ENCODE results near the gene UQCC5. TPM values are rescaled to one million over a fixed set of nuclear protein-coding genes. Genes with fewer than 3 reads are reported as not detected.

The UQCC5 gene
- total RNA-seq, 1 experiment from 2014 or later, result 45.8 TPM

DNA sequence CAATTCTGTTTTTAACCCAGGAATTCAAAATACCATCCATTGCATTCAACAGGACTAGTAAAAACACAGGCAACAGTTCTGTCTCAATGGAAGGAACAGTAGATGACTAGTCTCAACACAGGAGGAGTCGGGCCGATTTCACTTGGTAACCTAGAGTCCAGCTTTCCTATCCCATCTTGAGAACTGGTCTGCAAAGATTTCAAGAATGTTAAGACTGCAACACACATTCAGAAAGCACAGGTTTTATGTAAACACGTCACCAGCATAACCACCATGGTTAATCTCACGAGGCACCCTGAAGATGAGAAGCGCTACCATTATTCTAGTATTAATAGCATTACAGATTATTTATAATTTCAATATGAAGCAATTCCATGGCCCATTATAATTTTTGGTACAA is 22.0 kb downstream of the UQCC5 start:
- H3K18ac ChIP-seq (ENCODE audit: insufficient read length, low read depth, low read length), result no peak overlapping the region
- H2BK5ac ChIP-seq (ENCODE audit: insufficient read length, low read length), result no peak overlapping the region
- no peak overlapping the region for H3T11ph ChIP-seq (ENCODE audit: low read length)
- H2BK15ac ChIP-seq (ENCODE audit: low read depth, low read length), result no peak overlapping the region
- no peak overlapping the region for H4K8ac ChIP-seq (replicated peaks; ENCODE audit: insufficient read length, low read depth, low read length)
- no peaks in the 10 kb centered on the region for H3K79me2 ChIP-seq (ENCODE audit: insufficient read depth, low read length)
- no peak overlapping the region for H2AFZ ChIP-seq (ENCODE audit: low read length)
- H3K56ac ChIP-seq (ENCODE audit: insufficient read length, low read depth, low read length), result no peak overlapping the region
- no peak overlapping the region for H3K27ac ChIP-seq (ENCODE audit: insufficient read length, low read depth, low read length)
- H4K5ac ChIP-seq (ENCODE audit: insufficient read length, low read depth, low read length), result no peak overlapping the region
- H4K91ac ChIP-seq (ENCODE audit: insufficient read length, low read depth, low read length), result no peak overlapping the region
- Mint-ChIP-seq H3K27ac (no peak overlapping the region; a peak in 1 of 7 replicates), H3K36me3 (ENCODE audit: insufficient read depth in 1 of 3, low read depth in 3 of 3) (peaks cover 18 to 68% (median 60%) of the 10 kb centered on the region in 3 experiments; a peak in 6 of 7 replicates), H3K4me3 (no peak overlapping the region), H3K4me1 (peaks cover 7 to 12% of the 10 kb centered on the region in 2 experiments; a peak in 2 of 4 replicates), H3K27me3 (ENCODE audit: low read depth) (no peaks in the 10 kb centered on the region), H3K9me3 (no peaks in the 10 kb centered on the region)
- no peaks in the 10 kb centered on the region for H3K23me2 ChIP-seq (ENCODE audit: insufficient read length, low read depth, low read length, poor library complexity, severe bottlenecking)
- no peak overlapping the region for H3K14ac ChIP-seq (ENCODE audit: insufficient read depth, low read length)
- peaks cover 3% of the 10 kb centered on the region; the same call in 1 of the 2 replicates for H3K4me1 ChIP-seq (ENCODE audit: insufficient read depth, low read length)
- H2BK20ac ChIP-seq (ENCODE audit: low read depth, low read length, poor library complexity, severe bottlenecking), result no peak overlapping the region
- no peak overlapping the region for H3K9ac ChIP-seq (ENCODE audit: extremely low read depth, insufficient read length, low read length)
- H3K4me2 ChIP-seq (ENCODE audit: insufficient read depth, insufficient read length, low read length), result no peak overlapping the region
- no peak for DNase-seq
- H2AK5ac ChIP-seq (ENCODE audit: insufficient read length, low read length), result no peak overlapping the region
- H3K79me1 ChIP-seq (ENCODE audit: insufficient read depth, low read depth, low read length, poor library complexity, severe bottlenecking), result no peaks in the 10 kb centered on the region
- H3K23ac ChIP-seq (ENCODE audit: insufficient read length, low read depth, low read length), result no peak overlapping the region
- no peaks in the 10 kb centered on the region for H4K20me1 ChIP-seq (ENCODE audit: control insufficient read depth, insufficient read depth, insufficient read length)
- no peak overlapping the region for H3K4ac ChIP-seq (ENCODE audit: low read depth, low read length)
- no peak overlapping the region for H2BK12ac ChIP-seq (ENCODE audit: insufficient read length, low read depth, low read length)
- no CpG with 5 or more reads among the region's 5 CpGs for WGBS (ENCODE audit: extremely low coverage, insufficient read length, low lambda C conversion rate)
- no peaks in the 10 kb centered on the region for H3K9me3 ChIP-seq (ENCODE audit: control insufficient read depth, low read depth, low read length)
- TF ChIP-seq, protein P1, sequence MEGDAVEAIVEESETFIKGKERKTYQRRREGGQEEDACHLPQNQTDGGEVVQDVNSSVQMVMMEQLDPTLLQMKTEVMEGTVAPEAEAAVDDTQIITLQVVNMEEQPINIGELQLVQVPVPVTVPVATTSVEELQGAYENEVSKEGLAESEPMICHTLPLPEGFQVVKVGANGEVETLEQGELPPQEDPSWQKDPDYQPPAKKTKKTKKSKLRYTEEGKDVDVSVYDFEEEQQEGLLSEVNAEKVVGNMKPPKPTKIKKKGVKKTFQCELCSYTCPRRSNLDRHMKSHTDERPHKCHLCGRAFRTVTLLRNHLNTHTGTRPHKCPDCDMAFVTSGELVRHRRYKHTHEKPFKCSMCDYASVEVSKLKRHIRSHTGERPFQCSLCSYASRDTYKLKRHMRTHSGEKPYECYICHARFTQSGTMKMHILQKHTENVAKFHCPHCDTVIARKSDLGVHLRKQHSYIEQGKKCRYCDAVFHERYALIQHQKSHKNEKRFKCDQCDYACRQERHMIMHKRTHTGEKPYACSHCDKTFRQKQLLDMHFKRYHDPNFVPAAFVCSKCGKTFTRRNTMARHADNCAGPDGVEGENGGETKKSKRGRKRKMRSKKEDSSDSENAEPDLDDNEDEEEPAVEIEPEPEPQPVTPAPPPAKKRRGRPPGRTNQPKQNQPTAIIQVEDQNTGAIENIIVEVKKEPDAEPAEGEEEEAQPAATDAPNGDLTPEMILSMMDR (conservative IDR thresholded peaks at IDR 0.05), result no peak
- no peaks in the 10 kb centered on the region for H3K27me3 ChIP-seq (ENCODE audit: insufficient read depth, low read length)
- H2BK120ac ChIP-seq (ENCODE audit: low read depth, low read length, poor library complexity, severe bottlenecking), result no peak overlapping the region

All from H9 (cell line).